Endothelial cell of umbilical vein (primary cell): ENCODE measurements around the gene OCA2. TPM values are rescaled to one million over a fixed set of nuclear protein-coding genes. Genes with fewer than 3 reads are reported as not detected.

Experiments
- BruUV-seq: library from RNA; stranded (reverse); fragments of 400-500 nt; replicated peaks from 2 replicates; lab custom pipeline; 2021; lab: Mats Ljungman, UMichigan
- CTCF ChIA-PET: fragments of 300-600, 350-600 bp; sonication (Branson Sonifier 250); formaldehyde crosslinking; loops from one replicate; lab custom pipeline; 2021; ENCODE audit warnings: antibody characterized with exemption, inconsistent platforms; lab: Charles Lee
- POLR2A ChIA-PET: fragments of 300-600, 350-600 bp; sonication (Branson Sonifier 250); formaldehyde crosslinking; loops from one replicate; lab custom pipeline; 2021; ENCODE audit warnings: antibody characterized with exemption, inconsistent platforms; lab: Charles Lee
- DNase-seq: peaks from one replicate; pipeline ENCODE4 v3.0.0-alpha.2; 2011; ENCODE audit warnings: low read depth, low spot score
- FAIRE-seq: peaks from 2 replicates; lab custom pipeline; 2011; peaks lifted over from hg19 to GRCh38; lab: Jason Lieb, UNC
- H2AFZ ChIP-seq: 2 replicates; pipeline ENCODE4 v1.6.0; 2012; ENCODE audit warnings: low read depth, low read length, control low read depth, inconsistent platforms
- H3K27ac ChIP-seq: 2 replicates; pipeline ENCODE4 v1.5.1; 2011; ENCODE audit warnings: low read depth, mild to moderate bottlenecking, control low read depth, low read length, moderate library complexity; ENCODE audit not compliant: insufficient read depth
- H3K27me3 ChIP-seq, 2 experiments: 2 replicates each; pipeline versions ENCODE4 v1.6.0 to v1.6.1; 2011; ENCODE audit warnings: low read length in 2 of 2, mixed read lengths in 1 of 2; ENCODE audit not compliant: control insufficient read depth in 2 of 2, insufficient read depth in 2 of 2
- H3K36me3 ChIP-seq, 2 experiments: 2 replicates in 1 of 2; 3 replicates in 1 of 2; pipeline ENCODE4 v1.5.1; 2011; ENCODE audit warnings: low read length in 2 of 2, mild to moderate bottlenecking in 1 of 2, moderate library complexity in 1 of 2; ENCODE audit not compliant: control insufficient read depth in 2 of 2, insufficient read depth in 2 of 2; ENCODE audit errors: extremely low read depth in 1 of 2
- H3K4me1 ChIP-seq: 3 replicates; pipeline ENCODE4 v1.5.1; 2011; ENCODE audit warnings: mild to moderate bottlenecking, low read length; ENCODE audit not compliant: control insufficient read depth, insufficient read depth; ENCODE audit errors: extremely low read depth
- H3K4me2 ChIP-seq: 2 replicates; pipeline ENCODE4 v1.6.1; 2011; ENCODE audit warnings: low read length, control low read depth, mixed read lengths; ENCODE audit not compliant: insufficient read depth
- H3K4me3 ChIP-seq, 3 experiments: fragments of 200-600 bp in 1 of 3; sonication (generic), shearing (Covaris generic) in 1 of 3; replicated peaks in 1 of 3; 2 replicates each; pipeline ENCODE4 v1.5.1; 2011 to 2016; ENCODE audit warnings: control low read depth in 3 of 3, low read length in 3 of 3, mild to moderate bottlenecking in 2 of 3, inconsistent platforms in 1 of 3, low read depth in 1 of 3, moderate library complexity in 1 of 3; ENCODE audit not compliant: insufficient read depth in 1 of 3
- H3K79me2 ChIP-seq: 2 replicates; pipeline ENCODE4 v1.6.0; 2012; ENCODE audit warnings: low read length, inconsistent platforms; ENCODE audit not compliant: control insufficient read depth, insufficient read depth
- H3K9ac ChIP-seq: replicated peaks from 2 replicates; pipeline ENCODE3; 2011; ENCODE audit warnings: low read length, control low read depth; ENCODE audit not compliant: insufficient read depth; ENCODE audit errors: extremely low read depth
- H3K9me1 ChIP-seq: replicated peaks from 3 replicates; pipeline ENCODE4 v1.6.0; 2011; ENCODE audit warnings: mild to moderate bottlenecking, low read length; ENCODE audit not compliant: control insufficient read depth, insufficient read depth; ENCODE audit errors: extremely low read depth
- H3K9me3 ChIP-seq: replicated peaks from 2 replicates; pipeline ENCODE4 v1.5.1; 2012; ENCODE audit warnings: low read length, inconsistent platforms; ENCODE audit not compliant: control insufficient read depth, insufficient read depth
- H4K20me1 ChIP-seq: replicated peaks from 2 replicates; pipeline ENCODE3; 2011; ENCODE audit warnings: mild to moderate bottlenecking, low read length; ENCODE audit not compliant: control insufficient read depth, insufficient read depth; ENCODE audit errors: extremely low read depth
- CTCF ChIP-seq, 2 donors: IDR thresholded peaks; 1 replicate in 1 of 2; 2 replicates in 1 of 2; pipeline ENCODE4 v1.5.1; 2011; ENCODE audit warnings: low read length in 2 of 2, mild to moderate bottlenecking in 2 of 2, moderate library complexity in 2 of 2, control low read depth in 1 of 2, inconsistent platforms in 1 of 2, low read depth in 1 of 2; ENCODE audit not compliant: insufficient read depth in 1 of 2; ENCODE audit errors: extremely low read depth in 1 of 2
- EZH2 ChIP-seq: IDR thresholded peaks from 2 replicates; pipeline ENCODE4 v1.6.1; 2012; ENCODE audit warnings: borderline replicate concordance, low read depth, mild to moderate bottlenecking, moderate library complexity, low read length, inconsistent platforms; ENCODE audit not compliant: severe bottlenecking
- FOS ChIP-seq: IDR thresholded peaks from 2 replicates; pipeline ENCODE4 v1.6.1; 2011; ENCODE audit warnings: mild to moderate bottlenecking, low read length, moderate library complexity, borderline replicate concordance; ENCODE audit not compliant: insufficient read depth
- GATA2 ChIP-seq: IDR thresholded peaks from 2 replicates; pipeline ENCODE4 v1.7.0; 2011; ENCODE audit warnings: low read depth, mild to moderate bottlenecking, moderate library complexity, mixed read lengths, low read length; ENCODE audit not compliant: insufficient read length, insufficient read depth
- JUN ChIP-seq: IDR thresholded peaks from 2 replicates; pipeline ENCODE4 v1.6.1; 2011; ENCODE audit warnings: borderline replicate concordance, low read depth; ENCODE audit not compliant: insufficient read length, insufficient read depth
- MYC ChIP-seq: IDR thresholded peaks from one replicate; pipeline ENCODE4 v1.6.1; 2011; ENCODE audit warnings: mild to moderate bottlenecking, low read depth, low read length
- POLR2A ChIP-seq: IDR thresholded peaks from 2 replicates; pipeline ENCODE4 v1.6.1; 2012; ENCODE audit warnings: low read depth, mild to moderate bottlenecking, control low read depth, low read length
- POLR2AphosphoS5 ChIP-seq: IDR thresholded peaks from 2 replicates; pipeline ENCODE4 v1.6.1; 2012; ENCODE audit warnings: low read depth, mild to moderate bottlenecking, control low read depth, low read length, moderate library complexity; ENCODE audit not compliant: insufficient read depth
- dilution Hi-C: fragments of 300-500 bp; cut with MboI; formaldehyde crosslinking; loops from one replicate; pipeline ENCODE4 v1.15.0; 2019; ENCODE audit warnings: low sequenced_read_pairs; ENCODE audit not compliant: extremely low pct_ligation_motif_present
- intact Hi-C: fragments of 100-400 bp; cut with micrococcal nuclease; formaldehyde crosslinking; loops from one replicate; pipeline ENCODE4 v1.10.0; 2022
- polyA plus RNA-seq, 4 experiments: library from polyadenylated mRNA; depleted of rRNA in 3 of 4; stranded (reverse) in 3 of 4; unstranded in 1 of 4; fragments of >200 nt; gene quantifications; 2 replicates each; pipeline versions ENCODE4 v1.2.1 to v1.2.3, GENCODE V29; 2011 to 2012; ENCODE audit warnings: missing spikeins in 1 of 4
- total RNA-seq: library from RNA; stranded (reverse); gene quantifications from 2 replicates; pipeline ENCODE4 v1.2.3, GENCODE V29; 2021
- TF ChIP-seq, protein P1 (sequence below): IDR thresholded peaks from 2 replicates; pipeline ENCODE4 v1.6.1; 2011; ENCODE audit not compliant: insufficient read depth, insufficient read length

The OCA2 gene
- total and polyA plus RNA-seq, 2 donors (not counting 3 experiments of a cell fraction or from before 2014, with no cell fraction given) = not detected

DNA sequence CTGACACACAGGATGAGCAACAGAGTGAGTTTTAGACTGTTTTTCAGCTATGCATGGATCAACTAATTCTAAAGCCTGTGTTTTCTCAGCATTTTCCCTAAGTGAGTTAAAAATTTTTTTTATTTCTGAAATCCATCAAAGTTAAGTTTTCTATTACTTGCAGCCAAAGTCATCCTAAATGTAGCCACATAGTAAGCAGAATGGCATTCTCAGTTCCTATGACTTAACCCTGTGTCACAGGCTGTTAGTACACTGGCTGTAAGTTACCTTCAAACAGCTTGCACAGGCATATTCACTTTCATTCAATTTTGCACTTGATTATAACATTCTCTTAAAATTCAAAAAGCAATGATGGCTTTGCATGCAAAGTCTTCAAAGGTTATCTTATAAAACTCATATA, 368.2 kb downstream of the OCA2 start:
- no peaks in the 10 kb centered on the region for H3K4me1 ChIP-seq
- intact Hi-C loops = no loop called here
- no TSS peak for BruUV-seq
- H4K20me1 ChIP-seq = no peaks in the 10 kb centered on the region
- dilution Hi-C loops = no loop called here
- H3K4me2 ChIP-seq = no peak overlapping the region
- no peaks in the 10 kb centered on the region for H3K36me3 ChIP-seq
- CTCF ChIA-PET = no interaction called here
- H3K27me3 ChIP-seq = no peaks in the 10 kb centered on the region
- no peak overlapping the region for H3K27ac ChIP-seq
- H3K9me1 ChIP-seq = no peaks in the 10 kb centered on the region
- H3K9ac ChIP-seq = no peak overlapping the region
- no peaks in the 10 kb centered on the region for H3K79me2 ChIP-seq
- FAIRE-seq (no peak), DNase-seq (no peak)
- no peak overlapping the region for H3K4me3 ChIP-seq
- H2AFZ ChIP-seq = no peak overlapping the region
- H3K9me3 ChIP-seq = peaks cover 12% of the 10 kb centered on the region
- no peak for TF ChIP-seq FOS
- TF ChIP-seq GATA2 = no peak
- no peak for TF ChIP-seq POLR2AphosphoS5
- TF ChIP-seq, protein P1, sequence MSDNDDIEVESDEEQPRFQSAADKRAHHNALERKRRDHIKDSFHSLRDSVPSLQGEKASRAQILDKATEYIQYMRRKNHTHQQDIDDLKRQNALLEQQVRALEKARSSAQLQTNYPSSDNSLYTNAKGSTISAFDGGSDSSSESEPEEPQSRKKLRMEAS = no peak
- no peak for TF ChIP-seq POLR2A
- no peak for TF ChIP-seq JUN
- no peak for TF ChIP-seq MYC
- no peak for TF ChIP-seq EZH2
- no peak for TF ChIP-seq CTCF (IDR thresholded peaks at IDR 0.05; ENCODE audit: extremely low read depth in 1 of 2, insufficient read depth in 1 of 2, low read depth in 1 of 2, low read length in 2 of 2)
- POLR2A ChIA-PET = no interaction called here
